Osteoblast (primary cell): Measurements from ENCODE around the gene BMS1. TPM values are rescaled to one million over a fixed set of nuclear protein-coding genes. Genes with fewer than 3 reads are reported as not detected.

Source experiments
- DNase-seq: peaks from one replicate; pipeline ENCODE4 v3.0.0; 2011; ENCODE audit warnings: low spot score, mixed read lengths; ENCODE audit not compliant: insufficient read length; ENCODE audit errors: missing footprints
- H2AFZ ChIP-seq: 2 replicates; pipeline ENCODE4 v1.6.0; 2011; ENCODE audit warnings: mild to moderate bottlenecking, low read length
- H3K27ac ChIP-seq: 2 replicates; pipeline ENCODE4 v1.5.1; 2011; ENCODE audit warnings: mild to moderate bottlenecking, low read depth, low read length, moderate library complexity
- H3K27me3 ChIP-seq: 2 replicates; pipeline ENCODE4 v1.6.0; 2012; ENCODE audit warnings: mild to moderate bottlenecking, control low read depth, inconsistent platforms, low read length, moderate library complexity; ENCODE audit not compliant: insufficient read depth
- H3K36me3 ChIP-seq: 2 replicates; pipeline ENCODE4 v1.5.1; 2011; ENCODE audit warnings: mild to moderate bottlenecking, low read length, control low read depth, moderate library complexity; ENCODE audit not compliant: insufficient read depth
- H3K4me1 ChIP-seq: 2 replicates; pipeline ENCODE4 v1.5.1; 2011; ENCODE audit warnings: mild to moderate bottlenecking, low read length, control low read depth, moderate library complexity; ENCODE audit not compliant: insufficient read depth
- H3K4me2 ChIP-seq: 2 replicates; pipeline ENCODE4 v1.6.0; 2011; ENCODE audit warnings: mild to moderate bottlenecking, low read length; ENCODE audit not compliant: insufficient read depth
- H3K4me3 ChIP-seq: fragments of 200-600 bp; sonication (generic); 3 replicates; pipeline ENCODE4 v1.5.1; 2012; ENCODE audit warnings: mild to moderate bottlenecking, low read length, inconsistent platforms; ENCODE audit not compliant: insufficient read depth
- H3K79me2 ChIP-seq: 2 replicates; pipeline ENCODE4 v1.6.0; 2012; ENCODE audit warnings: mild to moderate bottlenecking, low read length, control low read depth, inconsistent platforms; ENCODE audit not compliant: insufficient read depth
- H3K9me3 ChIP-seq: 2 replicates; pipeline ENCODE4 v1.5.1; 2011; ENCODE audit warnings: low read depth, low read length, control low read depth
- H4K20me1 ChIP-seq: 2 replicates; pipeline ENCODE4 v1.6.0; 2012; ENCODE audit warnings: mild to moderate bottlenecking, low read length, control low read depth; ENCODE audit not compliant: insufficient read depth
- total RNA-seq: library from RNA; depleted of rRNA; stranded (reverse); fragments of >200 nt; gene quantifications from 2 replicates; pipeline ENCODE4 v1.2.3, GENCODE V29; 2012
- TF ChIP-seq, protein P1 (sequence below): IDR thresholded peaks from 2 replicates; pipeline ENCODE4 v1.5.1; 2011; ENCODE audit warnings: mild to moderate bottlenecking, low read depth, low read length, moderate library complexity; ENCODE audit errors: extremely low read depth

Gene BMS1
- total RNA-seq, 1 donor, result 14.5 TPM

DNA sequence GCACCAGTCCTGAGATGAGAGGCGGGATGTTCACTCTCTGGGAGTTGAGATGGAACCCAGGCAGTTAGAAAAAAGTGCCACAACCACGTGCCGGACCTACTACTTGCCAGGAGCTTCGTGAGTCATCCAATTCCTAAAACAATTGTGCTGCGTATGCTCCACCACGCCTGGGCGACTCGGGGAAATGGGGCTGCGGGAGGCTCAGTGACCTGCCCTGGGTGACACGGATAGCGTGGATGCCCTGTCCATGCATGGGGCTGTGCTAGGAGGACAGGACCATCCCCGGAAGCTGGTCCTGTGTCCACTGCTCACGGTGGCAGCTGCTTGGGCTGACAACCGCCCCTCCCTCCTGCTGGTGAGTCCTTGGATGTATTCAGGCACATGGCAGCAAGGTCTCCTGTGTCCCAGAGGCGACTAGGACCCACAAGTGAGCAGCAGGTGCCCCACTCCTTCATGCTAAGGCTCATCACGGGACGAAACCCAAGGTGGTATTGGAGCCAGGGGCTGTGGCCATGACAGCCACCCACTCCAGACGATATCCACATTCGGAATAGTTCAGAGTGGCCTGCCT, 90.4 kb downstream of the BMS1 start:
- Histone ChIP-seq H3K79me2 (no peaks in the 10 kb centered on the region), H3K9me3 (no peaks in the 10 kb centered on the region), H3K4me2 (no peak overlapping the region), H3K4me3 (no peak overlapping the region), H3K36me3 (no peaks in the 10 kb centered on the region), H2AFZ (no peak overlapping the region), H4K20me1 (no peaks in the 10 kb centered on the region), H3K27ac (no peak overlapping the region), H3K27me3 (no peaks in the 10 kb centered on the region), H3K4me1 (no peaks in the 10 kb centered on the region)
- TF ChIP-seq, protein P1, sequence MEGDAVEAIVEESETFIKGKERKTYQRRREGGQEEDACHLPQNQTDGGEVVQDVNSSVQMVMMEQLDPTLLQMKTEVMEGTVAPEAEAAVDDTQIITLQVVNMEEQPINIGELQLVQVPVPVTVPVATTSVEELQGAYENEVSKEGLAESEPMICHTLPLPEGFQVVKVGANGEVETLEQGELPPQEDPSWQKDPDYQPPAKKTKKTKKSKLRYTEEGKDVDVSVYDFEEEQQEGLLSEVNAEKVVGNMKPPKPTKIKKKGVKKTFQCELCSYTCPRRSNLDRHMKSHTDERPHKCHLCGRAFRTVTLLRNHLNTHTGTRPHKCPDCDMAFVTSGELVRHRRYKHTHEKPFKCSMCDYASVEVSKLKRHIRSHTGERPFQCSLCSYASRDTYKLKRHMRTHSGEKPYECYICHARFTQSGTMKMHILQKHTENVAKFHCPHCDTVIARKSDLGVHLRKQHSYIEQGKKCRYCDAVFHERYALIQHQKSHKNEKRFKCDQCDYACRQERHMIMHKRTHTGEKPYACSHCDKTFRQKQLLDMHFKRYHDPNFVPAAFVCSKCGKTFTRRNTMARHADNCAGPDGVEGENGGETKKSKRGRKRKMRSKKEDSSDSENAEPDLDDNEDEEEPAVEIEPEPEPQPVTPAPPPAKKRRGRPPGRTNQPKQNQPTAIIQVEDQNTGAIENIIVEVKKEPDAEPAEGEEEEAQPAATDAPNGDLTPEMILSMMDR, result no peak
- no peak for DNase-seq

DNA sequence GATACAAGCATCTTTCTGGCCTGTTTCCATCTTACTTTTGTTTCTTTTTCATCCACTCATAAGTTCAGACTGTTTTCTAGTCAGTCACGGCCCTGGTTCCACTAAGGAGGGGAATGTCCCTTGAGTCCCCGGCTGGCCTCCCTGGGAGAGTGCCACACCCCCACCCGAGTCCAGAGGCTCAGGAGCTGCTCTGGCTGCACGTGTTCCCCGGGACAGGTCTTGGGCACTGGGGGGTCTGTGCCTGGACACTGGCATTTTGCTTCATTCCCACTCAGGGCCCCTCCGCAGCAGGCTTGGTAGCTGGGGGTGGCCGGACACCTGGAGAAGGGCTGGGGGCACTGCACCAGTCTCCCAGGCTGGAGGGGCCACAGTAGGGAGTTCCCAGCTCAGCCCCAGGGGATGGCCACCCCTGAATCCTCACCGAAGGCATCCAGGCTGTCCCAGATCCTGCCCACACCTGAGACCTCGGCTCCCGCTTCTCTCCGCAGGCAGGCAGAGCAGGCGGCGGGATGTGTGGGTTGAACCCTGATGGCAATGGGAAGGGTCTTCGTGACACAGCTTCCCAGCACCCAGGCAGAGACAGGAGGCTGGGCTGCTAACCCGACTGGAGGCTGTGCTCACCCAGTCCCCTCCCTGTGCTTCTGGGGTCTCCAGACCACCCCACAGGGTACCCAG, 92.3 kb downstream of the BMS1 start:
- no peaks in the 10 kb centered on the region for H3K27me3 ChIP-seq
- no peaks in the 10 kb centered on the region for H3K9me3 ChIP-seq
- H3K36me3 ChIP-seq, result no peaks in the 10 kb centered on the region
- H3K4me1 ChIP-seq, result no peaks in the 10 kb centered on the region
- no peaks in the 10 kb centered on the region for H4K20me1 ChIP-seq
- H3K27ac ChIP-seq, result no peak overlapping the region
- DNase-seq, result no peak
- no peak overlapping the region for H3K4me3 ChIP-seq
- H3K79me2 ChIP-seq, result no peaks in the 10 kb centered on the region
- TF ChIP-seq, protein P1, result no peak
- no peak overlapping the region for H2AFZ ChIP-seq
- H3K4me2 ChIP-seq, result no peak overlapping the region

DNA sequence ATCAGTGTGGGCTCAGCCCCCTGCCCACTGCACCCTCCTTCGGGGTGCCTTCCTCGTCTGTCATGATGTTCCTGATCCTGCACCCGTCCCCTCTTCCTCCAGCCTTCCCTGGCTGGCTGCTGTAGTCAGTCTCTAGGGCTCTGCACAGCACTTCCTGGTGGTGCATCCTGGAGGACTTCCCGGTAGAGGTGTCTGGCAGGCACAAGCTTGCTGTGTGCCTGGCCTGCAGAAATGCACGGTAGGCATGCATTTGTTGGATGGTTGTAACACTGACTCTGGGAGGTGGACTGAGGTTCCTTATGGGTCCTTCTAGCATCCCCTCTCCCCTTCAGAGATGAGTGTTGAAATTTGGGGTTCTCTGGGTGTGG, 92.8 kb downstream of the BMS1 start:
- H4K20me1 ChIP-seq, result no peaks in the 10 kb centered on the region
- no peak overlapping the region for H2AFZ ChIP-seq
- TF ChIP-seq, protein P1, result no peak
- no peaks in the 10 kb centered on the region for H3K4me1 ChIP-seq
- no peaks in the 10 kb centered on the region for H3K9me3 ChIP-seq
- DNase-seq, result no peak
- H3K4me2 ChIP-seq, result no peak overlapping the region
- no peak overlapping the region for H3K4me3 ChIP-seq
- H3K79me2 ChIP-seq, result no peaks in the 10 kb centered on the region
- no peak overlapping the region for H3K27ac ChIP-seq
- no peaks in the 10 kb centered on the region for H3K27me3 ChIP-seq
- no peaks in the 10 kb centered on the region for H3K36me3 ChIP-seq

DNA sequence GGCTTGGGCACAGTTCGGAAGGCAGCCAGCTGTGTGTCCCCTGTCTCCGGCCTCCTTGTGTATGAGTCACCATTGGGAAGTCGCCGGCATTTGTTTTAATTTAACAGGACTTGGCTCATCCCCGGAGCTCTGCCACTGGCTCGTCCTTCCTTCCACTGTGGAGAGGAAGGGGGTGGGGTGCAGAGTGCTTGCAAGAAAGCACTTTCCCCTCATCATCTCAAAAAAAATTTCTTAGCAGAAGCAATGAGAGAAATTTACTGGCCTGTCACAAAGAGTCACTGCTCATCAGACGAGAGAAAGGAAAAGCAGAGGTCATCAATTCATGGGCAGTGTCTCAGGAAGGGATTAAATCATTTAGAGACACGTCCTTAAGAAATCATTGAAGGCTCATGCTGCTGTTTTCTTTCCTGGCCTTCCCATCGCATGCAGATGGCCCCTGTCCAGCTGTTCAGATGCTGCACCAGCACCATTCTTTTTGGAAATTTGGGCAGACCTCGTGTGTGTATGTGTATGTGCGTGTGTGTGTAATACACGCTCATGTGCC, 93.3 kb downstream of the BMS1 start:
- TF ChIP-seq, protein P1, result no peak
- Histone ChIP-seq H3K4me2 (no peak overlapping the region), H3K79me2 (no peaks in the 10 kb centered on the region), H3K9me3 (no peaks in the 10 kb centered on the region), H3K36me3 (no peaks in the 10 kb centered on the region), H3K27me3 (no peaks in the 10 kb centered on the region), H3K27ac (no peak overlapping the region), H3K4me3 (no peak overlapping the region), H2AFZ (no peak overlapping the region), H4K20me1 (no peaks in the 10 kb centered on the region), H3K4me1 (no peaks in the 10 kb centered on the region)
- DNase-seq, result peak; percentile 85
